Measurements from ENCODE around the gene MT1A.
"Not testable (repeated sequence)": the region's sequence is repeated elsewhere in the genome, so short reads cannot be mapped to it uniquely, and the experiment has no call there.

MT1A gene

DNA sequence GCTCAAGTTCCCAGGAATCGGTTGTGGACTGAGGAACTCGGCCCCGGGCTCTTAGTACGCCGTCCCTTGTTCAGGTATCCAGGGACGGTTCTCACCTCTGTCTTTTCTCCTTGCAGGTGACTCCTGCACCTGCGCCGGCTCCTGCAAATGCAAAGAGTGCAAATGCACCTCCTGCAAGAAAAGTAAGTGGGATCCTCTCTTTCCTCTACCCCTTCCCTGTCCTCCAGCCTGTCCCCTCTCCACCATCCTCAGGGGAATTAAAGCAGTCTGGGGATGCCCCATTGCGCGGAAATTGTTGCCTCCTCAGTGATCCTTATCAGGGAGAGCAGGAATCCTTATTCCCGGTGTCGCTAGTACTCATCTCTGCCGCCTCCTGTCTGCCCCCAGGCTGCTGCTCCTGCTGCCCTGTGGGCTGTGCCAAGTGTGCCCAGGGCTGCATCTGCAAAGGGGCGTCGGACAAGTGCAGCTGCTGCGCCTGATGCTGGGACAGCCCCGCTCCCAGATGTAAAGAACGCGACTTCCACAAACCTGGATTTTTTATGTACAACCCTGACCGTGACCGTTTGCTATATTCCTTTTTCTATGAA, 29.5 kb upstream of the MT1A start:
- peak in 29 of 42 donors; percentile 42 to 75 (median 55) for DNase-seq
- intact Hi-C loops (cut with DNase I): no loop called here

DNA sequence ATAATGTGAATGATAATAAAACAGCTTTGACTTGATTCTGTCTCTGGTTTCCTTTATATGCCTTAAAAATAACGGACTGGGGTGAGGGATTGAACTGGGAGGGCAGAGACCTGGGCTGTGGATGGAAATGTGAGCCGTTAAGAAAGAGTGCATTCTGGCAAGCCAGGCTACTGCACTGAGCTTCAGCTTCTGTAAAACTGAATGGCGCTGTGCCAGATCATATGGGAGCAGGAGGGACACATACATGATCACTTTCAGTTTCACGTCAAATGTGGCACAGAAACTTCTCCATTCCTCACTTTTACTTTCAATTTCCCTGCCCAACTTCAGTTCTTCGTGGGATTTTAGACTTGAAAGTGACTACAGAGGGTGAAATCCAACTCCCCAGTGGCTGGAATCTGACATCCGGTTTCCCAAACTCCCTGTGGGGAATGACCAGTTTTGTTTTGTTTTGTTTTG, 29.0 kb upstream of the MT1A start:
- intact Hi-C loops (cut with DNase I): no loop called here
- peak in 31 of 42 donors; percentile 40 to 85 (median 67) for DNase-seq

DNA sequence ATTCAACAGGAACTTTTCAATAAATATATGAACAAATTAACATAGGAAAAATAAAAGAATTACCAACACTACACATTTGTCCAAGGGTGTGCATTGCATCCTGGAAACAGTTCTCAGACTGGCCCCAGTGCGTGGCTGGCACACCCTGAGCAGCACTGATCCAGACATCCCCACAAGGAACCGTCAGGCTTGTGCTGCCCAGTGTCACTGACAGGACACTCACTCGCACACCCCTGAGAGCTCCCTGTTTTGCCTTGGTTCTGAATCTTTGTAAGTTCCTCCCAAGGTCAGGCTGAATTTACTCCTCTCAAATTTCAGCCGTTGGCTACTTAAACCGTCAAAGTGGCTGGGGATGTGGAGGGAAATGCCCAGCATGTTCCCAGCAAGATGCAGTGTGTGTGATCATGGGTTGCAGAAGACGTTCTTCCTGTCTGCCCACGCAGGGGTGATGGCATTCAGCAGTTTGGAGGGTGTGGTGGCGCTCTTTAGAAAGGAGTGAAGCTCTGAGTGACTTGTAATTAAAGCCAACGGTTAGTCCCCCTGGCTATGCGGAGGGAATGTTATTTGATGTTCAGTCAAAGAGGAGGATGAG, 28.4 kb upstream of the MT1A start:
- intact Hi-C loops (cut with DNase I): no loop called here

DNA sequence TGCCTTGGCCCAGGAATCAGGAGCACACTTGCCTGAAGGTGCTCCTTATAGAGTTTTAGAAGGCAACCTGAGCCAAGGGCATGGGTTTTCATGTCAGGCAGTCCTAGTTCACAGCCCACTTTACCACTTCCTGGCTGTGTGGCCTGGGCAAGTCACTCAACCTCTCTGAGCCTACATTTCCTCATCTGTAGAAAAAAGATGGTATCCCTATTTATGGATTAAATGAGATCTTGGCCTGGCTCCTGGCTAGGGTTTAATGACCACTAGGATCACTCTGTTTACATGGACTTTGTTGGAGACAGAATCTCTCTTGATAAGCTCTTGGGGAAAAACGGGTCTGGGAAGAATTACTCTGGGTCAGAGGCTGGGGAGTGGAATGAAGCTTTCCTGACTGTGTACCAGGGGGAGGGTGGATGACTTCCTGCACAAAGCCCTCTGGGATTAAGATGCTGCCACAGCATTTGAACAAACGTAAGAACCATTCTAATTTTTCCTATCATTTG, 27.8 kb upstream of the MT1A start:
- intact Hi-C loops (cut with DNase I): no loop called here
- no peak for DNase-seq

More for the DNA sequence above, 28.4 kb upstream of the MT1A start:
- DNase-seq: peak in 13 of 42 donors; percentile 27 to 75 (median 52)

DNA sequence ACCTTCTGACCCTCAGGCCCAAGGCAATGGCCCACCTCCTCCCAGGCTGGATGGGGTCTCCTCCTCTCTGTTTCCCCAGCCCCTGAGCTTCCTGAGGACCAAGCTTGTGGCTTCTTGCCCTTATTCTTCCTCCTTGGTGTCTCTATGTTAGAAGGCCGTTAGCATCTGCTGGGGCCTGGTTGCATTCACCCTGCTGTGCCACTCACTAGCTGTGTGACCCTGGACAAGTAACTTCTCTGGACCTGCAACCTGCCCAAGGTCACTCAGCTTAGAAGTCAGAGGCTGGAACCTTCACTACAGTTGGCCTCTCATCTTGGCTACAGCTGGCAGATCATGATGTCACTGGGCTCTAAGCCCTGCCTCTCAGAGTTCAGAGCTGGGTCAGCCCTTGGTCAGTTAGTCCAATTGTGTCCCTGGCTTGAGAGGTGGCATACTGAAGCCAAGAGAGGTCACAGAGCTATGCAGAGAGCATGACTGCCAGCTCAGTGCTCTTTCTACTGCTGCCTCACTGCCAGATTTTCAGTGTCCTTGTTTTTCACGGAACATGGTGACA, 27.1 kb upstream of the MT1A start:
- DNase-seq: peak in 13 of 42 donors; percentile 34 to 73 (median 49)
- intact Hi-C loops (cut with DNase I): no loop called here

DNA sequence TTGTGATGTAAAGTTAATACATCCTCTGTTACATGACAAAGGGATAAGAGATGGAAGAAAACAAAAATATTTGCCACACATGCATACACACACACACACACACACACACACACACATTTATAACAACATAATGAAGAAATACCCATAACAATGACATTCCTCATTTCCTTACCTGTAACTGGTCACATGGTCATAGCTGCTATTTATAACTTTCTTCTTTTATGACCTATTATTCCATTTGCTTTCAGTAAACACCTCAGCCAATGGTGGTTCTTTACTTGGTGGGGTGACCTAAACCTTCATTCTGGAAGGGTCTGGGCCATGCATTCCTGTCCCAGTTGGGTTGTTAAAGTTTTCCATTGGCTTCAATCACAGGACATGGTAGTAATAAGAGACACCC, 24.8 kb upstream of the MT1A start:
- no peak for DNase-seq
- intact Hi-C loops (cut with DNase I): no loop called here

DNA sequence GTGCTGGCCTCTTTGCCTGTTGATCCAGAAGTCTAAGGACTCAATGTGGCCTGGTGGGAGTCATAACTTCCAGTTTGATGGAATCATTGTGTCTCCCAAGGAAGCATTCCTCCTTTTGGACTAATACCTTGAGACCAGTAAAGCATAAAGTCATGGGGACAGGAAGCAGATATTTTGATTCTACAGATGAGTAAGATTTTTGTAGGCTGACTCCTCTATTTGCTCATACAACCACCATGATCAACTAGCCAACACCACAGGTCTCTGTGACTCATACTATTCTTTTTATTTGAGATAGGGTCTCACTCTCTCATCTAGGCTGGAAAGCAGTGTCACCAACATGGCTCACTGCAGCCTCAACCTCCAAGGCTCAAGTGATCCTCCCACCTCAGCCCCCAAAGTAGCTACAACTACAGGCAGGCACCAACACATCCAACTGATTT, 23.9 kb upstream of the MT1A start:
- DNase-seq: no peak
- intact Hi-C loops (cut with DNase I): no loop called here

DNA sequence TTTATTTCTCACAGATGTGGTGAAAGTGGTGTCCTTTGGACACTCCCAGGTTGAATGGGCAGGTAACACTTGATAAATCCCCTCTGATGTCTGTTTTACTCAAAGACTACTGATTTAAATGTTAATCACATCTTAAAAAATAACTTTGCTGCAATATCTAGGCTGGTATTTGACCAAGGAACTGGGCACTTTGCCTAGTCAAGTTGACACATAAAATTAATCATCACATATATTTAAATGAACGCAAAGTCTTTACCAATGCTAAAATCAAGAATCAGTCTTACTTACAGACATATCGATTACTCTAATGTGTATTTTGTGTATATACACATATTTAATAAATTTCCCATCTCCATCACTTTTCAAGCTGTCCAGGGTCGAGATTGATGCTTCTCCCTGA, 23.1 kb upstream of the MT1A start:
- intact Hi-C loops (cut with DNase I): no loop called here
- DNase-seq: no peak

DNA sequence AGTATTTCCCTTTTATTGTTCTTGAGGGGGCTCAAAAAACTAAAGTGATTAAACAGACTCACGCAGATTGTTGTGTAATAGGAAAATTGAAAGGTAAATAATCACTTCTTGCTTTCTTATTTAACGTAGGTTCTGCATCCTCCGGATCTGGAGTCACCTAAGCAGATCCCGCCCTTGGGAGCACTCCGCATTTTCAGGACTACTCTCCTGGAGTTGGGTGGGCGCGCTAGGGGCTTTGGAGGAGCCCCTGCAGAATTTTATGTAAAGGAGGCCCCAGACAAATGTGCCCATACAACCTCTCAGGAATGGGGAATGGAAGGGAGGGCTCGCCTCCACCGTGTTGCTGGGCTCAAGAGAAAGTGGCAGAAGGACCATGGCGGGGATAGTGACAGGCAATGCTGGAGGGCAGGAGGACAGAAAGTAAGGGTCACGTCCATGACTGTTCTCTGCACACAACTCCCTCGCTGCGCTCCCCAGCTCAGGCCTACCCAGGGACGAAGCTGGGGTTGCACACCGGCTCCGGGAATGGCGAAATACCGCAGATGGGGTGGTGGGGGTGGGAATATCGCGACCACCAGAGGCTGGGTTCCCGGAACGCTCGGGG, 21.8 kb upstream of the MT1A start:
- DNase-seq: no peak
- intact Hi-C loops (cut with DNase I): no loop called here

DNA sequence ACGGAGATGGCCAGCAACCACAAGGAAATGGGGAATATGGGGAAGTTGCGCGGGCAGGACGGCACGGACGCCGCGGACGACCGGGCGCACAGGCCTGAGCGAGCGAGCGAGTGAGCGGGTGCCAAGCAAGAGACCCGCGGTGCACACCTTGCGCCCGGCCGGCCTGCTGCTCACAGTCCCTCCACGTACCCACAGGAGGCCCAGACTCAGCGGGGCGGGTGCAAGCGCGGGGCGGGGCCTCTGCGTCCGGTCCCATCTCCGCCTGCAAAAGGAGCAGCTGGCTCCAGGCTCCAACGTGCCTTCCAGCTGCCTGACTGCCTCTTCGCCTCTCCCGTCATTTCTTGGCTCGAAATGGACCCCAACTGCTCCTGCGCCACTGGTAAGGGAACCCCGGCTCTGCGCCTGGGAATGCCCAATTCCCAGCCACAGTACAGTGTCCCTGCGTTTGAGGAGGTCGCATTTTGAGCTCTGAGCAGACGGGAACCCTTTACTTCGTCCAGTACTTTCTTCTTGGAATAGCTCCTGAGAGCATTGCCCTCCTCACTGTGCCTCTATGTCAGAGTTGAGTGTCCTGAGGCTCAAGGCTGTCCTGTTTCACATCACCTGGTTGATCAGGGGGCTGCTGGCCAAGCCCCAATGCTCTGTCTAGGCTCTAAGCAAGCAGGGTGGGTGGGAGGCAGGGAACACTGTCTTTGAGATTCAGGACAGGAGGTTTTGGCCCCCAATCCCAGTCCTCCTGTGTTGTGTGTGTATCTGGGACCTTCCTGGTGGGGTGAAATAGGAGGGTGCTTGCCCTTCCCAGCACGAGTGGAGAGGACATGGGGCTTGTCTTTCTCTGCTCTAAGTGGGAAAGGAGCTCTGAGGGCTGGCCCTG, 21.0 kb upstream of the MT1A start:
- intact Hi-C loops (cut with DNase I): no loop called here
- peak in 39 of 42 donors; percentile 40 to 84 (median 65) for DNase-seq

DNA sequence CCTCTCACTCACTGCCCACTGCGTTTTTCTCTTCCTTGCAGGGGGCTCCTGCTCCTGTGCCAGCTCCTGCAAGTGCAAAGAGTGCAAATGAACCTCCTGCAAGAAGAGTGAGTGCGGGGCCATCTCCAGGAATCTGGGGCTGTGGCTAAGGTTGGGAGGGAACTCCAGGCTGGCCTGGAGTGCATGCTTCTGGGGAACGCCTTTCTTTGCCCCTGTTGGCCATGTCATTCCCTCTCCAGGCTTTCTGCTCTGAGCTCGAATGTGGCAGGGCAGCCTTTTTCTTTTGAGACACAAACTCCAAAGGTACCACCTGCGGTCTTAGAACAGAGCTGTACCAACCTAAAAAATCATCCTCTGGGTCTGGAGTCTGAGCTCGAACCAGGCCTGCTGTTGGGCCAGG, 20.3 kb upstream of the MT1A start:
- intact Hi-C loops (cut with DNase I): no loop called here
- DNase-seq: no peak

DNA sequence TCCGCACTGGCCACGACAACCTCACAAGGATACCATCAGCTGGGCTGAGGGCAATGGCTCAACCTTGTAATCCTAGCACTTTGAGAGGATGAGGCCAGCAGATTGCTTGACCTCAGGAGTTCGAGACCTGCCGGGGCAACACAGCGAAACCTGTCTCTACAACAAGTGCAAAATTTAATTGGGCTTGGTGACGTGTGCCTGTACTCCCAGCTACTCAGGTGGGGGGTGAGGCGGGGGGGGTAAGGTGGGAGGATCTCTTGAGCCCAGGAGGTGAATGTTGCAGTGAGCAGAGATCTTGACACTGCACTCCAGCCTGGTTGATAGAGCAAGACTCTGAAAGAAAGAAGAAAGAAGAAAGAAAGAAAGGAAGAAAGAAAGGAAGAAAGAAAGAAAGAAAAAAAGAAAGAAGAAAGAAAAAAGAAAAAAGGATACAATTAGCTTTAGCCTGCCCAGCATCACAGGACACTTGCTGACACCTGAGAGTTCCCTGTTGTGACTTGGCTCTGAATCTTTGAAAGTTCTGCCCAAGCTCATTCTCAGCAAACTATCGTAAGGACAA, 18.0 kb upstream of the MT1A start:
- no peak for DNase-seq
- intact Hi-C loops (cut with DNase I): no loop called here

DNA sequence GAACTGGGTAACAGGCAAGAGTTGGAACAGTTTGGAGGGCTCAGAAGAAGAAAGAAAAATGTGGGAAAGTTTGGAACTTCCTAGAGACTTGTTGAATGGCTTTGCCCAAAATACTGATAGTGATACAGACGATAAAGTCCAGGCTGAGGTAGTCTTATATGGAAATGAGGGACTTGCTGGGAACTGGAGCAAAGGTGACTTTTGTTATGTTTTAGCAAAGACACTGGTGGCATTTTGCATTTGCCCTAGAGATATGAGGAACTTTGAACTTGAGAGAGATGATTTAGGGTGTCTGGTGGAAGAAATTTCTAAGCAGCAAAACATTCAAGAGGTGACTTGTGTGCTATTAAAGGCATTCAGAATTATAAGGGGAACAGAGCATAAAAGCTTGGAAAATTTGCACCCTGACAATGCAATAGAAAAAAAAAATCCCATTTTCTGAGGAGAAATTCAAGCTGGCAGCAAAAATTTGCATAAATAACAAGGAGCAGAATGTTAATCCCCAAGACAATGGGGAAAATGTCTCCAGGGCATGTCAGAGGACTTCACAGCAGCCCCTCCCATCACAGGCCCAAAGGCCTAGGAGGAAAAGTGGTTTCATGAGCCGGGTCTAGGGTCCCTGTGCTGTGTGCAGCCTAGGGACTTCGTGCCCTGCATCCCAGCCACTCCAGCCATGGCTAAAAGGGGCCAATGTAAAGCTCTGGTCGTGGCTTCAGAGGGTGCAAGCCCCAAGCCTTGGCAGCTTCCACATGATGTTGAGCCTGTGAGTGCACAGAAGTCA, 16.6 kb upstream of the MT1A start:
- intact Hi-C loops (cut with DNase I); DNase-seq: not testable (repeated sequence)

DNA sequence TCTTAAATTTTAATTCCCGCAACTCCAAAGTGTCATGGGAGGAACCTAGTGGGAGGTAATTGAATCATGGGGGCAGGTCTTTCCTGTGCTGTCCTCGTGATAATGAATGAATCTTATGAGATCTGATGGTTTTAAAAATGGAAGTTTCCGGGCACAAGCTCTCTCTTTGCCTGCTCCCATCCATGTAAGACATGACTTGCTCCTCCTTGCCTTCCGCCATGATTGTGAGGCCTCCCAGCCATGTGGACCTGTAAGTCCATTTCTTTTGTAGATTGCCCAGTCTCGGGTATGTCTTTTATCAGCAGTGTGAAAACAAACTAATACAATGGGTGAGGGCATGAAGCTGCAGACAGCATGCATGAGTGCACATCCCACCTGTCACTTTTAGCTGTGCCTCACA, 15.3 kb upstream of the MT1A start:
- DNase-seq; intact Hi-C loops (cut with DNase I): not testable (repeated sequence)

DNA sequence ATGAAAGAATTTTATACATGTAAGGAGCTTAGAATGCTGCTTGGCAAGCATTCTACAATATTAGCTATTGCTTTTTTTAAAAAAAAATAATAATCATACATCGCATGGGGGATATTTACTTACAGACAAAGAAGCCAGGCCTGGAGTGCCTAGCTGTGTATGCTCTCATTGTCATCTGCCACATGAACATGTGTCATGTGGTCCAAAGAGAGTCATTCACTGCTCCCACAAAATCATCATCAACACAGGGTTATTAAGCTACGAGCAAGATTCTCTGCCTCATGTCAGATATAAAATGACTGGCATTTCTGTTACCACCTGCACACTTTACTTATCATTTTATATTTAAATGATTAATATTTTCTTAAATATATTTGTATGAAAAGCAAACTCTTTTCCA, 14.8 kb upstream of the MT1A start:
- DNase-seq: peak in 2 of 42 donors; percentile 35 to 71
- intact Hi-C loops (cut with DNase I): no loop called here

DNA sequence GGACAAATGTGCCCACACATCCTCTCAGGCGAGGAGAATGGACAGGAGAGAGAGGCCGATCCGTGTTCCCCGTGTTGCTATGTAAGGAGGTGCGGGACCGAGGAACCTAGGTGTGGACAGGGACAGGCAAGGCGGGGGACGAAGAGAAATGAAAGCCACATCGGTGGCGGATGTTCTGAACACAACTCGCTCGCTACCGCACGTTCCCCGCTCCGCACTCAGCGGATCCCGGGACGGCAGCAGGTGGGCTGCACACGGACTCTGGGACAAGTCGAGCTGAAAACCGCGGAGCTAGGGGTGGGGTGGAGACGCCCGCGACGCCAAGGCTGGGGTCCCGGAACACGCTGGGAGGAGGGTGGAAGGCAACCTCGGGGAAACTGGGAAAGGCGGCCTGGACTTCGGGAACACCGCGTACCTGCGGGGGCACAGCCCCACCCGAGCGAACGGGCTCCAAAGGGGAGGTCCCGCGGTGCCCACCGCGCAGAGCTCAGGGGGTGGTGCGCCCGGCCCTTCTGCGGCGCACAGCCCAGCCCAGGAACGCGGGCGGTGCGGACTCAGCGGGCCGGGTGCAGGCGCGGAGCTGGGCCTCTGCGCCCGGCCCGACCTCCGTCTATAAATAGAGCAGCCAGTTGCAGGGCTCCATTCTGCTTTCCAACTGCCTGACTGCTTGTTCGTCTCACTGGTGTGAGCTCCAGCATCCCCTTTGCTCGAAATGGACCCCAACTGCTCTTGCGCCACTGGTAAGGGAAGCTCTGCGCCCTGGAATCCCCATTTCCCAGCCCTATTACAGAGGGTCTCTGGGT, 13.1 kb upstream of the MT1A start, which contains the start of gene MT1E:
TSS of gene MT1E (plus strand) at position 642 of the 803 bp plus-strand sequence. CDS start at position 713, 71 bp downstream.
- intact Hi-C loops (cut with DNase I): no loop called here
- peak in 41 of 42 donors; percentile 32 to 86 (median 65) for DNase-seq

Measured in head of caudate nucleus (tissue), 42 donors.